Measurements from ENCODE around the gene HDAC7. TPM values are rescaled to one million over a fixed set of nuclear protein-coding genes. Genes with fewer than 3 reads are reported as not detected.

HDAC7 gene
- total and polyA plus RNA-seq, 2 experiments from 2014 or later, result 41.3 to 60.1 TPM

DNA sequence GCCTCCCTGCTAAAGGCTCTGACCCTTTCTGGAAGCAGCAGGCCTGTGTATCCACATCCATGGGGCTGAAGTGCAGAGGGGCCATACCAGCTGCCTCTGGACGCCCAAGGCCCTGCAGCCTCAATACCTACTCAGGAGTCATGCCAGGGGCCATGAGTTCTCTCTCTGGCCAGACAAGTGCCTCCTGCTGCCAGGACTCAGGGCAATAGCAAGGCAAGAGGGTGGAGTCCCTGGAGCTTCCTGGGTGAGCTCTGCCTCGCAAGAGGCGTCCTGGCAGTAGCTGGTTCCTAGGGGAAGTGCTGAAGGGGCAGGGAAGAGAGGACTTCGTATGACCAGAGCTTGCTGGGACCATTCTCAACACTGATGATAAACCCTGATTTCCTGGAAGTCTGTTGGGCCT is 83.5 kb downstream of the HDAC7 start:
- H3K4me1 ChIP-seq (ENCODE audit: insufficient read depth), result peaks cover 16% of the 10 kb centered on the region; the same call in 1 of the 2 replicates
- no peaks in the 10 kb centered on the region for H3K9me2 ChIP-seq (ENCODE audit: insufficient read depth)
- no peaks in the 10 kb centered on the region for H4K20me1 ChIP-seq (replicated peaks; ENCODE audit: insufficient read depth)
- H3K79me2 ChIP-seq (replicated peaks; ENCODE audit: insufficient read depth), result no peaks in the 10 kb centered on the region
- H3K4me2 ChIP-seq, result no peak overlapping the region
- H3K27ac ChIP-seq (ENCODE audit: low read depth), result no peak overlapping the region
- ATAC-seq, result no peak
- no peak for TF ChIP-seq NANOG (IDR thresholded peaks at IDR 0.05; ENCODE audit: borderline replicate concordance)
- no peak for TF ChIP-seq CREB1 (CRISPR knock-in tag; IDR thresholded peaks at IDR 0.05; ENCODE audit: low read depth)
- TF ChIP-seq, protein P1, sequence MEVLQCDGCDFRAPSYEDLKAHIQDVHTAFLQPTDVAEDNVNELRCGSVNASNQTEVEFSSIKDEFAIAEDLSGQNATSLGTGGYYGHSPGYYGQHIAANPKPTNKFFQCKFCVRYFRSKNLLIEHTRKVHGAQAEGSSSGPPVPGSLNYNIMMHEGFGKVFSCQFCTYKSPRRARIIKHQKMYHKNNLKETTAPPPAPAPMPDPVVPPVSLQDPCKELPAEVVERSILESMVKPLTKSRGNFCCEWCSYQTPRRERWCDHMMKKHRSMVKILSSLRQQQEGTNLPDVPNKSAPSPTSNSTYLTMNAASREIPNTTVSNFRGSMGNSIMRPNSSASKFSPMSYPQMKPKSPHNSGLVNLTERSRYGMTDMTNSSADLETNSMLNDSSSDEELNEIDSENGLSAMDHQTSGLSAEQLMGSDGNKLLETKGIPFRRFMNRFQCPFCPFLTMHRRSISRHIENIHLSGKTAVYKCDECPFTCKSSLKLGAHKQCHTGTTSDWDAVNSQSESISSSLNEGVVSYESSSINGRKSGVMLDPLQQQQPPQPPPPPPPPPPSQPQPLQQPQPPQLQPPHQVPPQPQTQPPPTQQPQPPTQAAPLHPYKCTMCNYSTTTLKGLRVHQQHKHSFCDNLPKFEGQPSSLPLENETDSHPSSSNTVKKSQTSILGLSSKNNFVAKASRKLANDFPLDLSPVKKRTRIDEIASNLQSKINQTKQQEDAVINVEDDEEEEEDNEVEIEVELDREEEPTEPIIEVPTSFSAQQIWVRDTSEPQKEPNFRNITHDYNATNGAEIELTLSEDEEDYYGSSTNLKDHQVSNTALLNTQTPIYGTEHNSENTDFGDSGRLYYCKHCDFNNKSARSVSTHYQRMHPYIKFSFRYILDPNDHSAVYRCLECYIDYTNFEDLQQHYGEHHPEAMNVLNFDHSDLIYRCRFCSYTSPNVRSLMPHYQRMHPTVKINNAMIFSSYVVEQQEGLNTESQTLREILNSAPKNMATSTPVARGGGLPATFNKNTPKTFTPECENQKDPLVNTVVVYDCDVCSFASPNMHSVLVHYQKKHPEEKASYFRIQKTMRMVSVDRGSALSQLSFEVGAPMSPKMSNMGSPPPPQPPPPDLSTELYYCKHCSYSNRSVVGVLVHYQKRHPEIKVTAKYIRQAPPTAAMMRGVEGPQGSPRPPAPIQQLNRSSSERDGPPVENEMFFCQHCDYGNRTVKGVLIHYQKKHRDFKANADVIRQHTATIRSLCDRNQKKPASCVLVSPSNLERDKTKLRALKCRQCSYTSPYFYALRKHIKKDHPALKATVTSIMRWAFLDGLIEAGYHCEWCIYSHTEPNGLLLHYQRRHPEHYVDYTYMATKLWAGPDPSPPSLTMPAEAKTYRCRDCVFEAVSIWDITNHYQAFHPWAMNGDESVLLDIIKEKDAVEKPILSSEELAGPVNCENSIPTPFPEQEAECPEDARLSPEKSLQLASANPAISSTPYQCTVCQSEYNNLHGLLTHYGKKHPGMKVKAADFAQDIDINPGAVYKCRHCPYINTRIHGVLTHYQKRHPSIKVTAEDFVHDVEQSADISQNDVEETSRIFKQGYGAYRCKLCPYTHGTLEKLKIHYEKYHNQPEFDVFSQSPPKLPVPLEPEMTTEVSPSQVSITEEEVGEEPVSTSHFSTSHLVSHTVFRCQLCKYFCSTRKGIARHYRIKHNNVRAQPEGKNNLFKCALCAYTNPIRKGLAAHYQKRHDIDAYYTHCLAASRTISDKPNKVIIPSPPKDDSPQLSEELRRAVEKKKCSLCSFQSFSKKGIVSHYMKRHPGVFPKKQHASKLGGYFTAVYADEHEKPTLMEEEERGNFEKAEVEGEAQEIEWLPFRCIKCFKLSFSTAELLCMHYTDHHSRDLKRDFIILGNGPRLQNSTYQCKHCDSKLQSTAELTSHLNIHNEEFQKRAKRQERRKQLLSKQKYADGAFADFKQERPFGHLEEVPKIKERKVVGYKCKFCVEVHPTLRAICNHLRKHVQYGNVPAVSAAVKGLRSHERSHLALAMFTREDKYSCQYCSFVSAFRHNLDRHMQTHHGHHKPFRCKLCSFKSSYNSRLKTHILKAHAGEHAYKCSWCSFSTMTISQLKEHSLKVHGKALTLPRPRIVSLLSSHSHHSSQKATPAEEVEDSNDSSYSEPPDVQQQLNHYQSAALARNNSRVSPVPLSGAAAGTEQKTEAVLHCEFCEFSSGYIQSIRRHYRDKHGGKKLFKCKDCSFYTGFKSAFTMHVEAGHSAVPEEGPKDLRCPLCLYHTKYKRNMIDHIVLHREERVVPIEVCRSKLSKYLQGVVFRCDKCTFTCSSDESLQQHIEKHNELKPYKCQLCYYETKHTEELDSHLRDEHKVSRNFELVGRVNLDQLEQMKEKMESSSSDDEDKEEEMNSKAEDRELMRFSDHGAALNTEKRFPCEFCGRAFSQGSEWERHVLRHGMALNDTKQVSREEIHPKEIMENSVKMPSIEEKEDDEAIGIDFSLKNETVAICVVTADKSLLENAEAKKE (CRISPR knock-in tag; IDR thresholded peaks at IDR 0.05), result no peak
- no peaks in the 10 kb centered on the region for H3K27me3 ChIP-seq (ENCODE audit: insufficient read depth)
- peaks cover 27% of the 10 kb centered on the region for H3K4me1 Mint-ChIP-seq
- DNase-seq (ENCODE audit: low spot score), result no peak
- no peaks in the 10 kb centered on the region for H3K36me3 Mint-ChIP-seq (ENCODE audit: low read depth)
- H3K4me3 ChIP-seq, result no peak overlapping the region
- peaks cover 14% of the 10 kb centered on the region for H3K27me3 Mint-ChIP-seq (ENCODE audit: insufficient read depth, low read depth, poor library complexity)
- no peak overlapping the region for H3K4me3 Mint-ChIP-seq
- H3K36me3 ChIP-seq (ENCODE audit: insufficient read depth), result no peaks in the 10 kb centered on the region
- no peak overlapping the region for H2AFZ ChIP-seq
- H3K9me3 Mint-ChIP-seq, result no peaks in the 10 kb centered on the region
- no peaks in the 10 kb centered on the region for H3F3A ChIP-seq (replicated peaks; ENCODE audit: low read depth)
- no peak overlapping the region for H3K27ac Mint-ChIP-seq

GRCh38 chr12:47735649-47736048 is 84.1 kb downstream of the HDAC7 start:
- H3F3A ChIP-seq (replicated peaks; ENCODE audit: low read depth), result no peaks in the 10 kb centered on the region
- ATAC-seq (no peak), DNase-seq (ENCODE audit: low spot score) (no peak)
- peaks cover 26% of the 10 kb centered on the region for H3K4me1 Mint-ChIP-seq
- no peak overlapping the region for H3K4me3 ChIP-seq
- H3K4me1 ChIP-seq (ENCODE audit: insufficient read depth), result peaks cover 16% of the 10 kb centered on the region; the same call in 1 of the 2 replicates
- H3K79me2 ChIP-seq (replicated peaks; ENCODE audit: insufficient read depth), result no peaks in the 10 kb centered on the region
- H2AFZ ChIP-seq, result no peak overlapping the region
- H3K27ac ChIP-seq (ENCODE audit: low read depth), result no peak overlapping the region; the same call in 1 of the 2 replicates
- H3K36me3 ChIP-seq (ENCODE audit: insufficient read depth), result no peaks in the 10 kb centered on the region
- no peak overlapping the region for H3K27ac Mint-ChIP-seq
- no peaks in the 10 kb centered on the region for H3K27me3 ChIP-seq (ENCODE audit: insufficient read depth)
- H3K27me3 Mint-ChIP-seq (ENCODE audit: insufficient read depth, low read depth, poor library complexity), result peaks cover 14% of the 10 kb centered on the region
- H3K36me3 Mint-ChIP-seq (ENCODE audit: low read depth), result no peaks in the 10 kb centered on the region
- H4K20me1 ChIP-seq (replicated peaks; ENCODE audit: insufficient read depth), result no peaks in the 10 kb centered on the region
- peak overlapping the region; percentile 15; the same call in 1 of the 2 replicates for H3K4me2 ChIP-seq
- H3K9me3 Mint-ChIP-seq, result no peaks in the 10 kb centered on the region
- H3K4me3 Mint-ChIP-seq, result no peak overlapping the region
- no peaks in the 10 kb centered on the region for H3K9me2 ChIP-seq (ENCODE audit: insufficient read depth)
- no peak for TF ChIP-seq ZNF331 (CRISPR knock-in tag; IDR thresholded peaks at IDR 0.05; ENCODE audit: low read depth)
- TF ChIP-seq, protein P2, sequence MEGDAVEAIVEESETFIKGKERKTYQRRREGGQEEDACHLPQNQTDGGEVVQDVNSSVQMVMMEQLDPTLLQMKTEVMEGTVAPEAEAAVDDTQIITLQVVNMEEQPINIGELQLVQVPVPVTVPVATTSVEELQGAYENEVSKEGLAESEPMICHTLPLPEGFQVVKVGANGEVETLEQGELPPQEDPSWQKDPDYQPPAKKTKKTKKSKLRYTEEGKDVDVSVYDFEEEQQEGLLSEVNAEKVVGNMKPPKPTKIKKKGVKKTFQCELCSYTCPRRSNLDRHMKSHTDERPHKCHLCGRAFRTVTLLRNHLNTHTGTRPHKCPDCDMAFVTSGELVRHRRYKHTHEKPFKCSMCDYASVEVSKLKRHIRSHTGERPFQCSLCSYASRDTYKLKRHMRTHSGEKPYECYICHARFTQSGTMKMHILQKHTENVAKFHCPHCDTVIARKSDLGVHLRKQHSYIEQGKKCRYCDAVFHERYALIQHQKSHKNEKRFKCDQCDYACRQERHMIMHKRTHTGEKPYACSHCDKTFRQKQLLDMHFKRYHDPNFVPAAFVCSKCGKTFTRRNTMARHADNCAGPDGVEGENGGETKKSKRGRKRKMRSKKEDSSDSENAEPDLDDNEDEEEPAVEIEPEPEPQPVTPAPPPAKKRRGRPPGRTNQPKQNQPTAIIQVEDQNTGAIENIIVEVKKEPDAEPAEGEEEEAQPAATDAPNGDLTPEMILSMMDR (conservative IDR thresholded peaks at IDR 0.05; ENCODE audit: low read depth in 2 of 2), result no peak

Measured in GM23338 (cell line).